GM19023 (cell line): Measurements from ENCODE around the gene SEMA5B.

ENCODE experiments used
- ATAC-seq: cut with Tn5 transposase; IDR thresholded peaks from one replicate; pipeline ENCODE4 v1.9.1; 2021; ENCODE audit warnings: mild to moderate bottlenecking, moderate library complexity; ENCODE audit not compliant: unreplicated experiment

The SEMA5B gene

GRCh38 chr3:123025642-123026521 lies 1.7 kb downstream of the SEMA5B start:
- no peak for ATAC-seq

GRCh38 chr3:123024056-123024455 lies 3.5 kb downstream of the SEMA5B start:
- no peak for ATAC-seq

- no peak for ATAC-seq
These were observed 5.5 kb downstream of the SEMA5B start for GRCh38 chr3:123021996-123022510.

GRCh38 chr3:123021388-123021787 lies 6.2 kb downstream of the SEMA5B start:
- ATAC-seq, result no peak

GRCh38 chr3:123020709-123021108 lies 6.9 kb downstream of the SEMA5B start:
- no peak for ATAC-seq

- no peak for ATAC-seq
These were observed 8.0 kb downstream of the SEMA5B start for GRCh38 chr3:123019591-123019990.

- ATAC-seq, result no peak
These were observed 8.4 kb downstream of the SEMA5B start for GRCh38 chr3:123019161-123019560.

- no peak for ATAC-seq
These were observed 8.9 kb downstream of the SEMA5B start for GRCh38 chr3:123018683-123019082.

- no peak for ATAC-seq
These were observed 12.0 kb downstream of the SEMA5B start for GRCh38 chr3:123015596-123015995.

GRCh38 chr3:123013876-123014275 lies 13.7 kb downstream of the SEMA5B start:
- no peak for ATAC-seq

- ATAC-seq, result no peak
These were observed 14.9 kb downstream of the SEMA5B start for GRCh38 chr3:123012652-123013051.

- no peak for ATAC-seq
These were observed 16.1 kb downstream of the SEMA5B start for GRCh38 chr3:123011447-123011846.

- no peak for ATAC-seq
These were observed 18.7 kb downstream of the SEMA5B start for GRCh38 chr3:123008840-123009239.

- ATAC-seq, result no peak
These were observed 21.0 kb downstream of the SEMA5B start for GRCh38 chr3:123006609-123007008.

- no peak for ATAC-seq
These were observed 22.3 kb downstream of the SEMA5B start for GRCh38 chr3:123005291-123005690.

- ATAC-seq, result no peak
These were observed 23.2 kb downstream of the SEMA5B start for GRCh38 chr3:123004201-123004918.

GRCh38 chr3:123002749-123003497 lies 24.6 kb downstream of the SEMA5B start:
- ATAC-seq, result no peak

GRCh38 chr3:123002100-123002748 lies 25.3 kb downstream of the SEMA5B start:
- no peak for ATAC-seq

- no peak for ATAC-seq
These were observed 28.7 kb downstream of the SEMA5B start for GRCh38 chr3:122998856-122999255.

GRCh38 chr3:122998206-122998605 lies 29.4 kb downstream of the SEMA5B start:
- ATAC-seq, result no peak
